Esophagus squamous epithelium (tissue), 4 donors: Measurements from ENCODE around the gene BCAR3.

Experiments
- CTCF ChIP-seq, 6 experiments: fragments of 450-650 bp in 4 of 6; fragments of 200-600 bp in 2 of 6; sonication (generic) in 2 of 6; IDR thresholded peaks; one replicate each; pipeline ENCODE4 v1.5.1; 2016 to 2019; ENCODE audit warnings: antibody characterized with exemption in 6 of 6, mild to moderate bottlenecking in 4 of 6, moderate library complexity in 4 of 6
- POLR2A ChIP-seq, 4 donors: fragments of 450-650 bp; IDR thresholded peaks; one replicate each; pipeline ENCODE4 v1.6.1; 2017; ENCODE audit warnings: antibody characterized with exemption in 4 of 4, mild to moderate bottlenecking in 4 of 4, moderate library complexity in 3 of 4

- no peak for TF ChIP-seq CTCF (IDR thresholded peaks at IDR 0.05)
- no peak for TF ChIP-seq POLR2A (IDR thresholded peaks at IDR 0.05)
Observed at GRCh38 chr1:93678491-93678890, 3.1 kb downstream of the BCAR3 start.
